Activated naive CD8-positive, alpha-beta T cell treated with anti-CD3 and anti-CD28 coated beads, Interleukin-2, amount 10 ng/mL, durations not matched to agents 7 days and 5 days (primary cell): ENCODE measurements around the gene WRAP73. TPM values are rescaled to one million over a fixed set of nuclear protein-coding genes. Genes with fewer than 3 reads are reported as not detected.

ENCODE experiments used
- ATAC-seq: fragments of 150-1000 bp; cut with Tn5 transposase; one replicate; pipeline ENCODE4 v1.10.0; 2021; ENCODE audit warnings: low read depth, moderate library complexity
- POLR2A ChIA-PET: fragments of 350-600 bp; sonication (Branson Sonifier 250); formaldehyde crosslinking; loops from one replicate; lab custom pipeline; 2021; ENCODE audit warnings: antibody characterized with exemption; lab: Charles Lee
- DNase-seq: peaks from one replicate; pipeline ENCODE4 v3.0.0; 2021
- H3K27ac Mint-ChIP-seq: one replicate; pipeline ENCODE4 v1.8.0; 2022; ENCODE audit warnings: mild to moderate bottlenecking, mixed read lengths
- H3K27me3 Mint-ChIP-seq: one replicate; pipeline ENCODE4 v1.8.0; 2022; ENCODE audit warnings: mild to moderate bottlenecking, moderate library complexity, mixed read lengths
- H3K36me3 Mint-ChIP-seq: one replicate; pipeline ENCODE4 v1.8.0; 2021; ENCODE audit warnings: mild to moderate bottlenecking, mixed read lengths
- H3K4me1 Mint-ChIP-seq: one replicate; pipeline ENCODE4 v1.8.0; 2021; ENCODE audit warnings: mixed read lengths
- H3K4me3 Mint-ChIP-seq: one replicate; pipeline ENCODE4 v1.8.0; 2022; ENCODE audit warnings: mild to moderate bottlenecking, moderate library complexity, mixed read lengths
- H3K9me3 Mint-ChIP-seq: one replicate; pipeline ENCODE4 v1.8.0; 2021; ENCODE audit warnings: mixed read lengths
- total RNA-seq, 2 experiments: library from RNA; stranded (reverse); gene quantifications; one replicate each; pipeline ENCODE4 v1.2.3, GENCODE V29; 2021

Gene WRAP73
- total RNA-seq, 2 experiments from 2014 or later, result 40.2 to 41.6 TPM

GRCh38 chr1:3669421-3669821 is 19.5 kb upstream of the WRAP73 start:
- Mint-ChIP-seq H3K27me3 (no peaks in the 10 kb centered on the region), H3K36me3 (no peaks in the 10 kb centered on the region), H3K4me1 (peaks cover 1% of the 10 kb centered on the region), H3K9me3 (no peaks in the 10 kb centered on the region), H3K27ac (no peak overlapping the region), H3K4me3 (no peak overlapping the region)
- ATAC-seq (no peak), DNase-seq (no peak)
- POLR2A ChIA-PET, result no interaction called here

- Mint-ChIP-seq H3K9me3 (no peaks in the 10 kb centered on the region), H3K36me3 (no peaks in the 10 kb centered on the region), H3K27ac (no peak overlapping the region), H3K4me3 (no peak overlapping the region), H3K27me3 (no peaks in the 10 kb centered on the region), H3K4me1 (peaks cover 1% of the 10 kb centered on the region)
- no peak for ATAC-seq
- no peak for DNase-seq
- POLR2A ChIA-PET, result no interaction called here
These were observed 18.8 kb upstream of the WRAP73 start for GRCh38 chr1:3668585-3669300.

DNA sequence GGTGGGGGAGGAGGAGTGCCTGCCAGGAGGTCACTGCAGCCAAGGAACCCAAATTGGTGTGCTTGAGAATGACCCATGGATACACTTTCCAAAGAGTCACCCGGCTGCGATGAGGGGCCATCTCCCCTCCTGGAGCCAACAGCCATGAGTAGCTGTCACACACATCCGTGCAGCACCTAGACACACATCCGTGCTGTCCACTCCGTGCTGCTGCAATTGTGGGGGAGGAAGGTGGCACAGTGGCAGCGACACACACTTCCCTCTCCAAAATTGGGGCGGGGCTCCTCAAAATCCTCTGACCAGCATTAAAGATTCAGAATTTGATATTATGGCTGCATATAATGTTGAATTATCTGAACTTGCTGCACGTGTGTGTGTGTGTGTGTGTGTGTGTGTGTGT is 18.2 kb upstream of the WRAP73 start:
- Mint-ChIP-seq H3K9me3 (no peaks in the 10 kb centered on the region), H3K4me1 (peaks cover 1% of the 10 kb centered on the region), H3K27ac (no peak overlapping the region), H3K4me3 (no peak overlapping the region), H3K36me3 (no peaks in the 10 kb centered on the region), H3K27me3 (no peaks in the 10 kb centered on the region)
- no peak for DNase-seq
- no peak for ATAC-seq
- POLR2A ChIA-PET, result no interaction called here

GRCh38 chr1:3664700-3665375 is 14.9 kb upstream of the WRAP73 start:
- Mint-ChIP-seq H3K27me3 (no peaks in the 10 kb centered on the region), H3K4me3 (no peak overlapping the region), H3K4me1 (peaks cover 3% of the 10 kb centered on the region), H3K36me3 (no peaks in the 10 kb centered on the region), H3K27ac (no peak overlapping the region), H3K9me3 (no peaks in the 10 kb centered on the region)
- DNase-seq (no peak), ATAC-seq (no peak)
- POLR2A ChIA-PET, result no interaction called here

GRCh38 chr1:3663999-3664699 is 14.2 kb upstream of the WRAP73 start:
- Mint-ChIP-seq H3K27ac (no peak overlapping the region), H3K4me3 (no peak overlapping the region), H3K27me3 (peaks cover 2% of the 10 kb centered on the region), H3K36me3 (no peaks in the 10 kb centered on the region), H3K9me3 (no peaks in the 10 kb centered on the region), H3K4me1 (peaks cover 3% of the 10 kb centered on the region)
- DNase-seq, result no peak
- ATAC-seq, result no peak
- POLR2A ChIA-PET, result no interaction called here

- peaks cover 9% of the 10 kb centered on the region for H3K27me3 Mint-ChIP-seq
- H3K9me3 Mint-ChIP-seq, result no peaks in the 10 kb centered on the region
- peaks cover 3% of the 10 kb centered on the region for H3K4me1 Mint-ChIP-seq
- DNase-seq (no peak), ATAC-seq (no peak)
- no peak overlapping the region for H3K4me3 Mint-ChIP-seq
- H3K27ac Mint-ChIP-seq, result no peak overlapping the region
- no peaks in the 10 kb centered on the region for H3K36me3 Mint-ChIP-seq
- POLR2A ChIA-PET, result no interaction called here
These were observed 12.3 kb upstream of the WRAP73 start for GRCh38 chr1:3662080-3662671.

DNA sequence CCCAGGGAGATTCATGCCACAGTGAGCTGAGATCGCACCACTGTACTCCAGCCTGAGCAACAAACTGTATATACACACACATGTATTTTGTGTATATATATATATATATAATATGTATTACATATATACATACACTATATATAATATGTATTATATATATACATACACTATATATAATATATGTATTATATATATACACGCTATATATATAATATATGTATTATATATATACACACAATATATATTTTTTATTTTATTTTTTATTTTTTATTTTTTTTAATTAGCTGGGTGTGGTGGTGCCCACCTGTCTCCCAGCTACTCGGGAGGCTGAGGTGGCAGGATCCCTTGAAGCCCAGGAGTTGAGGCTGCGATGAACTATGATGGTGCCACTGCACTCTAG is 11.7 kb upstream of the WRAP73 start:
- POLR2A ChIA-PET, result no interaction called here
- no peak overlapping the region for H3K27ac Mint-ChIP-seq

DNA sequence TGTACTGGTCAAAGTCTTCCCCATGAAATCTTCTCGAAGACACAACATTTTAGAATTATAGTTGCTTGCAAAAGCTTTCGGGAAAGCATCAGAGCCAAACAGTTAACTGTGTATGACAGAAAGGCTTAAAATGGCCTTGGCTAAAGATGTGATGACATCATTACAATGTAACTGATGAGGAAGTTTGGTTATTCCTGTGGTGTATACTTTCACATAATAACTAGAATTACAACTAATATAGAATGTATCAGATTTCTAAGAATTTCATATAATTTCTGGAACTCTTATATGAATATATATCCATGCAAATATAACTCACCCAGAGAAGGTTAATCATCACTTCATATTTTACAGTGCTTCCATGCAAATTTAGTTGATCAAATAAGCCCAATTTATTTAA is 10.8 kb upstream of the WRAP73 start:
- Mint-ChIP-seq H3K4me3 (no peak overlapping the region), H3K27me3 (peaks cover 19% of the 10 kb centered on the region), H3K4me1 (peaks cover 2% of the 10 kb centered on the region), H3K9me3 (no peaks in the 10 kb centered on the region), H3K27ac (no peak overlapping the region), H3K36me3 (no peaks in the 10 kb centered on the region)
- DNase-seq (no peak), ATAC-seq (no peak)
- POLR2A ChIA-PET, result no interaction called here

More for the DNA sequence above, 11.7 kb upstream of the WRAP73 start:
- H3K9me3 Mint-ChIP-seq, result no peaks in the 10 kb centered on the region
- no peak overlapping the region for H3K4me3 Mint-ChIP-seq
- no peaks in the 10 kb centered on the region for H3K36me3 Mint-ChIP-seq
- ATAC-seq (no peak), DNase-seq (no peak)
- peaks cover 11% of the 10 kb centered on the region for H3K27me3 Mint-ChIP-seq
- peaks cover 3% of the 10 kb centered on the region for H3K4me1 Mint-ChIP-seq

DNA sequence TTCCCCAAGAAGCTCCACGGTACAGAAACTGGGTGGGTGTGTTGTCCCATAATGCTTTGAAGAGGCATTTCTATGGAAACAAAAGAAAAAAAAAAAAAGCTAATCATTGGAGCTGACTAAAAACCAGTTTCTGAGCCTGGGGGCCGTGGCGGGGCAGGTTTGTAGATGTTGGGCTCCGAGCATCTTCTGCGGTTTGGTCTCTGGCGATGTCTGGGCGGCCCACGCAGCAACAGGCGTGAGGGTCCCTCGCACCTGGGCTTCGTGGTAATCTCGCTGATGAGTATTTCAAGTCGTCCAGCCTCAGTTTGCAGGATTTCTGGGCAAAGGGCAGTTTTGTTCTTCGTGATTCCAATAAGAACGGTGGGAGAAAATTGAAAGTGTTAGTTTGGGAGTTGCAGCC is 9.2 kb upstream of the WRAP73 start:
- Mint-ChIP-seq H3K36me3 (no peaks in the 10 kb centered on the region), H3K4me3 (no peak overlapping the region), H3K9me3 (no peaks in the 10 kb centered on the region), H3K27me3 (peaks cover 34% of the 10 kb centered on the region), H3K27ac (no peak overlapping the region), H3K4me1 (peaks cover 2% of the 10 kb centered on the region)
- DNase-seq, result no peak
- POLR2A ChIA-PET, result no interaction called here
- no peak for ATAC-seq

DNA sequence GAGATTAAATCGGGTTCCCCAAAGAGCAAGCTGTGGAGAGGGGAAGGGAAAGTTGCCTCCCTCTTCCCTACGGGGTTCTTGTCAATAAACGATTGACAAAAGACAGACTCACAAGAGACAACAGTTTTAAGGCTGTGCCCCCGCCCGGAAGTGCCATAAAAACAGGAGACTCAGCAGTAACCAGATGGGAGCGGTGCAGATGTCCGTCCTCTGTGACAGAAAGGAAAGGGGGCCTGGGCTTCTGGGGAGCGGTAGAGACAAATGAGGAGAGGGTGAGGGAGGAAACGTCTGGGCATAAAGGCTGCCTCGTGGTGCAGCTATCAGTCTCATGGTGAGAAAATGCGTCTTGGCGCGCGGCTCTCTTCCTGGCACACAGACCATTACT is 8.3 kb upstream of the WRAP73 start:
- H3K27ac Mint-ChIP-seq, result no peak overlapping the region
- ATAC-seq (no peak), DNase-seq (no peak)
- POLR2A ChIA-PET, result no interaction called here
- no peak overlapping the region for H3K4me3 Mint-ChIP-seq
- H3K27me3 Mint-ChIP-seq, result peaks cover 43% of the 10 kb centered on the region
- H3K36me3 Mint-ChIP-seq, result no peaks in the 10 kb centered on the region
- peaks cover 2% of the 10 kb centered on the region for H3K4me1 Mint-ChIP-seq
- H3K9me3 Mint-ChIP-seq, result no peaks in the 10 kb centered on the region

GRCh38 chr1:3657578-3658230 is 7.8 kb upstream of the WRAP73 start:
- H3K4me3 Mint-ChIP-seq, result no peak overlapping the region
- DNase-seq (no peak), ATAC-seq (no peak)
- POLR2A ChIA-PET, result no interaction called here
- no peak overlapping the region for H3K27ac Mint-ChIP-seq
- no peaks in the 10 kb centered on the region for H3K9me3 Mint-ChIP-seq
- H3K36me3 Mint-ChIP-seq, result no peaks in the 10 kb centered on the region
- H3K27me3 Mint-ChIP-seq, result peaks cover 46% of the 10 kb centered on the region
- H3K4me1 Mint-ChIP-seq, result peaks cover 2% of the 10 kb centered on the region

DNA sequence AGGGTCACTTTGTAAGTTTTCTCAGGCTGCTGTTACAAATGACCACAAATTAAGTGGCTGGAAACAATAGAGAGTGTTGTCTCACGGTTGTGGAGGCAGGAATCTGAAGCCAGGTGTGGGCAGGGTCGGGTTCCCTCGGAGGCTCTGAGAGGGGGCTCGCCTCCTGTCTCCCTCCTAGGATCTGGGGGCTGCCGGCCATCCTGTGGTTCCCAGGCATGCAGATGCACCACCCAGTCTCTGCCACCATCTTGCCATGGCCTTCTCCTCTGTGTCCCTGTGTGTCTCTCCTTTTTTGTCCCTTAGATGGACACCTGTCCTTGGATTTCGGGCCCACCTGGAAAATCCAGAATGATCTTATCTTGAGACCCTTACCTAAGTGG is 7.2 kb upstream of the WRAP73 start:
- no peak overlapping the region for H3K4me3 Mint-ChIP-seq
- peaks cover 46% of the 10 kb centered on the region for H3K27me3 Mint-ChIP-seq
- no peak for ATAC-seq
- no peaks in the 10 kb centered on the region for H3K36me3 Mint-ChIP-seq
- DNase-seq, result no peak
- no peak overlapping the region for H3K27ac Mint-ChIP-seq
- H3K9me3 Mint-ChIP-seq, result no peaks in the 10 kb centered on the region
- POLR2A ChIA-PET, result no interaction called here
- H3K4me1 Mint-ChIP-seq, result peaks cover 2% of the 10 kb centered on the region

- no peak overlapping the region for H3K27ac Mint-ChIP-seq
- no peak for DNase-seq
- H3K36me3 Mint-ChIP-seq, result no peaks in the 10 kb centered on the region
- peaks cover 46% of the 10 kb centered on the region for H3K27me3 Mint-ChIP-seq
- peaks cover 2% of the 10 kb centered on the region for H3K4me1 Mint-ChIP-seq
- no peak overlapping the region for H3K4me3 Mint-ChIP-seq
- ATAC-seq, result no peak
- POLR2A ChIA-PET, result no interaction called here
- H3K9me3 Mint-ChIP-seq, result no peaks in the 10 kb centered on the region
These were observed 6.7 kb upstream of the WRAP73 start for GRCh38 chr1:3656450-3657095.
